Measurements from ENCODE around the gene NDUFV3.

The NDUFV3 gene

DNA sequence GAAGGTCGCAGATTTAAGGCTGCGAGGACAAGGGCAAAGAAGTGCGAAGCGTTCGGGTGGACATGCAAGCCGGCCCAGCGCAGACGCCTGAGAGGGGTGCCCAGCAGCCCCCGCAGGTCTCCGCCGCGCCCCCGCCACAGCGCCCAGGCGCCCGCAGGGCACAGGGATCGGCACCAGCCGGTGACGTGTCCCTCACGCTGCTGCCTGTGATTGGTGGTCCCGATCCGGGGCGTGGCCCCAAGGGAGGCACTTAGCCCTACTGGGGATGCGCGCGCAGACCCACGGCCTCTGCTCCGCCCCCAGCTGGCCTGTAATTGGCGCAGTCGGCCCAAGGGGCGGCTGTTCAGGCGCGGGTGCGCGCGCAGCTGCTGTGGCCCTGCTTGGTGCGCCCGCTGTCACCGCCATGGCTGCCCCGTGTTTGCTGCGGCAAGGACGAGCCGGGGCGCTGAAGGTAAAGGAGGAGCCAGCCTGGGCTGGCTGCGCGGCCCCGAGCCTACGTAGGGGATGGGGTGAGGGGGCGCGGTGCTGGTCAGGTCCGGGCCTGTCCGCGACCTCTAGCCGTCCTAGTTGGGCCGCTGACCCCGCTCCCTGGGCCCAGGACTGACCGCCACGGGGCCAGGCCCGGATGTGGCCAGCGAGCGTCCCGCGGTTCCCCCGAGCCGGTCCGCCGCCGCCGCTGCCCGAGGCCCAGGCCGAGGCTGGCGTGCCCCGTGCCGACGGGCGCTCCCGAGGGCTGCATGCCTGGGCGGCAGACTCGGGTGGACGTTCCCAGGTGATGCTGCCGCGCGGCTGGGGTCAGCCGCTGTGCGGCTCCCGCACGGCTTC is at the start of gene NDUFV3 (continued):
- TF ChIP-seq, protein P1, sequence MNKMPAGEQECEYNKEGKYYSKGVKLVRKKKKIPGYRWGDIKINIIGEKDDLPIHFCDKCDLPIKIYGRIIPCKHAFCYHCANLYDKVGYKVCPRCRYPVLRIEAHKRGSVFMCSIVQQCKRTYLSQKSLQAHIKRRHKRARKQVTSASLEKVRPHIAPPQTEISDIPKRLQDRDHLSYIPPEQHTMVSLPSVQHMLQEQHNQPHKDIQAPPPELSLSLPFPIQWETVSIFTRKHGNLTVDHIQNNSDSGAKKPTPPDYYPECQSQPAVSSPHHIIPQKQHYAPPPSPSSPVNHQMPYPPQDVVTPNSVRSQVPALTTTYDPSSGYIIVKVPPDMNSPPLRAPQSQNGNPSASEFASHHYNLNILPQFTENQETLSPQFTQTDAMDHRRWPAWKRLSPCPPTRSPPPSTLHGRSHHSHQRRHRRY (tag by site-specific recombination; IDR thresholded peaks at IDR 0.05), result no peak
- TF ChIP-seq MZF1 (tag by site-specific recombination; IDR thresholded peaks at IDR 0.05; ENCODE audit: borderline replicate concordance), result no peak
- no peak for TF ChIP-seq ZNF239 (tag by site-specific recombination; IDR thresholded peaks at IDR 0.05)
- no peak for TF ChIP-seq ZSCAN16 (tag by site-specific recombination; IDR thresholded peaks at IDR 0.05)
- no peak for TF ChIP-seq ZNF112 (tag by site-specific recombination; IDR thresholded peaks at IDR 0.05)
- no peak for TF ChIP-seq ZNF132 (tag by site-specific recombination; IDR thresholded peaks at IDR 0.05; ENCODE audit: borderline replicate concordance)
- TF ChIP-seq ZNF610 (tag by site-specific recombination; IDR thresholded peaks at IDR 0.05; ENCODE audit: borderline replicate concordance), result no peak
- TF ChIP-seq ZNF768 (tag by site-specific recombination; IDR thresholded peaks at IDR 0.05), result no peak; the same call in 1 of the 2 replicates
- TF ChIP-seq ZNF670 (tag by site-specific recombination; IDR thresholded peaks at IDR 0.05; ENCODE audit: low read depth), result no peak
- no peak for TF ChIP-seq BCL6B (tag by site-specific recombination; IDR thresholded peaks at IDR 0.05)
- TF ChIP-seq ZNF133 (tag by site-specific recombination; IDR thresholded peaks at IDR 0.05), result no peak
- TF ChIP-seq, protein P2, sequence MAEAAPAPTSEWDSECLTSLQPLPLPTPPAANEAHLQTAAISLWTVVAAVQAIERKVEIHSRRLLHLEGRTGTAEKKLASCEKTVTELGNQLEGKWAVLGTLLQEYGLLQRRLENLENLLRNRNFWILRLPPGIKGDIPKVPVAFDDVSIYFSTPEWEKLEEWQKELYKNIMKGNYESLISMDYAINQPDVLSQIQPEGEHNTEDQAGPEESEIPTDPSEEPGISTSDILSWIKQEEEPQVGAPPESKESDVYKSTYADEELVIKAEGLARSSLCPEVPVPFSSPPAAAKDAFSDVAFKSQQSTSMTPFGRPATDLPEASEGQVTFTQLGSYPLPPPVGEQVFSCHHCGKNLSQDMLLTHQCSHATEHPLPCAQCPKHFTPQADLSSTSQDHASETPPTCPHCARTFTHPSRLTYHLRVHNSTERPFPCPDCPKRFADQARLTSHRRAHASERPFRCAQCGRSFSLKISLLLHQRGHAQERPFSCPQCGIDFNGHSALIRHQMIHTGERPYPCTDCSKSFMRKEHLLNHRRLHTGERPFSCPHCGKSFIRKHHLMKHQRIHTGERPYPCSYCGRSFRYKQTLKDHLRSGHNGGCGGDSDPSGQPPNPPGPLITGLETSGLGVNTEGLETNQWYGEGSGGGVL (tag by site-specific recombination; IDR thresholded peaks at IDR 0.05), result 0 out of 2 replicates have a peak, but pooled peaks have one; percentile 8
- TF ChIP-seq ZNF776 (tag by site-specific recombination; IDR thresholded peaks at IDR 0.05; ENCODE audit: borderline replicate concordance), result no peak
- TF ChIP-seq ZFP3 (tag by site-specific recombination; IDR thresholded peaks at IDR 0.05; ENCODE audit: low read depth), result peak; percentile 73
- TF ChIP-seq ZSCAN23 (tag by site-specific recombination; IDR thresholded peaks at IDR 0.05), result no peak
- TF ChIP-seq ZNF488 (tag by site-specific recombination; IDR thresholded peaks at IDR 0.05), result no peak
- TF ChIP-seq ZNF639 (tag by site-specific recombination; IDR thresholded peaks at IDR 0.05), result no peak
- TF ChIP-seq OVOL3 (tag by site-specific recombination; IDR thresholded peaks at IDR 0.05), result no peak
- TF ChIP-seq ZNF202 (tag by site-specific recombination; IDR thresholded peaks at IDR 0.05; ENCODE audit: borderline replicate concordance), result no peak
- no peak for TF ChIP-seq ZNF624 (tag by site-specific recombination; IDR thresholded peaks at IDR 0.05)
- TF ChIP-seq ZBTB10 (tag by site-specific recombination; IDR thresholded peaks at IDR 0.05), result peak; percentile 91
- TF ChIP-seq ZNF558 (tag by site-specific recombination; IDR thresholded peaks at IDR 0.05), result no peak
- no peak for TF ChIP-seq ZNF548 (tag by site-specific recombination; IDR thresholded peaks at IDR 0.05)
- no peak for TF ChIP-seq ZNF701 (tag by site-specific recombination; IDR thresholded peaks at IDR 0.05)
- no peak for TF ChIP-seq ZNF350 (tag by site-specific recombination; IDR thresholded peaks at IDR 0.05)
- peak; percentile 29; the same call in 1 of the 2 replicates for TF ChIP-seq BCL11A (tag by site-specific recombination; IDR thresholded peaks at IDR 0.05; ENCODE audit: low read depth)
- TF ChIP-seq ZNF433 (tag by site-specific recombination; IDR thresholded peaks at IDR 0.05; ENCODE audit: low read depth), result no peak
- no peak for TF ChIP-seq ZNF138 (tag by site-specific recombination; IDR thresholded peaks at IDR 0.05; ENCODE audit: borderline replicate concordance)
- TF ChIP-seq ZNF292 (tag by site-specific recombination; IDR thresholded peaks at IDR 0.05; ENCODE audit: borderline replicate concordance, low read depth), result no peak
- TF ChIP-seq ZNF707 (tag by site-specific recombination; IDR thresholded peaks at IDR 0.05), result no peak
- TF ChIP-seq ZNF560 (tag by site-specific recombination; IDR thresholded peaks at IDR 0.05; ENCODE audit: borderline replicate concordance), result no peak
